CD14-positive monocyte (primary cell): ENCODE results near the gene GPR183. TPM values are rescaled to one million over a fixed set of nuclear protein-coding genes. Genes with fewer than 3 reads are reported as not detected.

Source experiments
- DNase-seq, 3 donors: peaks; one replicate each; pipeline ENCODE4 v3.0.0-alpha.2; 2011 to 2022
- H2AFZ ChIP-seq: 2 replicates; pipeline ENCODE4 v1.6.0; 2012; ENCODE audit warnings: mild to moderate bottlenecking, low read depth, low read length, inconsistent platforms; ENCODE audit not compliant: insufficient read depth, poor library complexity, severe bottlenecking
- H3K27ac ChIP-seq, 2 donors: 1 replicate in 1 of 2; 2 replicates in 1 of 2; pipeline ENCODE4 v1.5.1; 2012 to 2013; ENCODE audit warnings: low read length in 2 of 2, control low read depth in 1 of 2, inconsistent platforms in 1 of 2, low read depth in 1 of 2, mild to moderate bottlenecking in 1 of 2
- H3K27me3 ChIP-seq, 2 donors: one replicate each; pipeline versions ENCODE4 v1.6.0 to v1.6.1; 2011 to 2013; ENCODE audit warnings: low read length in 2 of 2; ENCODE audit not compliant: control insufficient read depth in 2 of 2, insufficient read depth in 2 of 2
- H3K36me3 ChIP-seq, 2 donors: replicated peaks in 1 of 2; 1 replicate in 1 of 2; 2 replicates in 1 of 2; pipeline versions ENCODE4 v1.5.1 to v1.6.1; 2012 to 2013; ENCODE audit warnings: low read length in 2 of 2, control low read depth in 1 of 2, inconsistent platforms in 1 of 2, mild to moderate bottlenecking in 1 of 2; ENCODE audit not compliant: insufficient read depth in 2 of 2, control insufficient read depth in 1 of 2
- H3K4me1 ChIP-seq, 2 donors: 1 replicate in 1 of 2; 2 replicates in 1 of 2; pipeline versions ENCODE4 v1.5.1 to v1.6.1; 2012 to 2013; ENCODE audit warnings: low read length in 2 of 2, control low read depth in 1 of 2, inconsistent platforms in 1 of 2, mild to moderate bottlenecking in 1 of 2, moderate library complexity in 1 of 2; ENCODE audit not compliant: insufficient read depth in 2 of 2, control insufficient read depth in 1 of 2
- H3K4me2 ChIP-seq: replicated peaks from 2 replicates; pipeline ENCODE3; 2012; ENCODE audit warnings: low read length, moderate library complexity, mild to moderate bottlenecking; ENCODE audit not compliant: poor library complexity, severe bottlenecking; ENCODE audit errors: extremely low read depth
- H3K4me3 ChIP-seq, 3 experiments: fragments of 200-600 bp in 1 of 3; sonication (generic) in 1 of 3; replicated peaks in 1 of 3; 1 replicate in 2 of 3; 2 replicates in 1 of 3; pipeline ENCODE4 v1.5.1; 2011 to 2013; ENCODE audit warnings: low read length in 3 of 3, mild to moderate bottlenecking in 3 of 3, control low read depth in 2 of 3, low read depth in 2 of 3, inconsistent platforms in 1 of 3, moderate library complexity in 1 of 3
- H3K79me2 ChIP-seq: 2 replicates; pipeline ENCODE4 v1.6.0; 2012; ENCODE audit warnings: mild to moderate bottlenecking, control low read depth, inconsistent platforms, low read length, moderate library complexity; ENCODE audit not compliant: insufficient read depth
- H3K9ac ChIP-seq: 2 replicates; pipeline ENCODE4 v1.6.0; 2017; ENCODE audit warnings: low read length, mild to moderate bottlenecking; ENCODE audit not compliant: insufficient read depth, poor library complexity, severe bottlenecking
- H3K9me3 ChIP-seq, 2 donors: replicated peaks in 1 of 2; 1 replicate in 1 of 2; 2 replicates in 1 of 2; pipeline versions ENCODE4 v1.5.1 to v1.6.1; 2012 to 2013; ENCODE audit warnings: low read length in 2 of 2, control low read depth in 1 of 2; ENCODE audit not compliant: control insufficient read depth in 1 of 2, insufficient read depth in 1 of 2
- H4K20me1 ChIP-seq: 2 replicates; pipeline ENCODE4 v1.6.0; 2012; ENCODE audit warnings: mild to moderate bottlenecking, low read length, control low read depth, moderate library complexity; ENCODE audit not compliant: insufficient read depth
- H3K27ac Mint-ChIP-seq, 7 donors: one replicate each; pipeline ENCODE4 v1.8.0; 2020; ENCODE audit warnings: mild to moderate bottlenecking in 7 of 7, mixed read lengths in 7 of 7, moderate library complexity in 6 of 7, inconsistent platforms in 2 of 7
- H3K27me3 Mint-ChIP-seq, 3 donors: one replicate each; pipeline ENCODE4 v1.8.0; 2021 to 2022; ENCODE audit warnings: low read depth in 3 of 3, mild to moderate bottlenecking in 3 of 3, mixed read lengths in 3 of 3, moderate library complexity in 3 of 3, inconsistent platforms in 1 of 3
- H3K36me3 Mint-ChIP-seq, 2 donors: one replicate each; pipeline ENCODE4 v1.8.0; 2020; ENCODE audit warnings: mixed read lengths in 2 of 2, inconsistent platforms in 1 of 2, mild to moderate bottlenecking in 1 of 2
- H3K4me1 Mint-ChIP-seq: one replicate; pipeline ENCODE4 v1.8.0; 2020; ENCODE audit warnings: mild to moderate bottlenecking, mixed read lengths
- H3K4me3 Mint-ChIP-seq, 2 donors: one replicate each; pipeline ENCODE4 v1.8.0; 2020; ENCODE audit warnings: mild to moderate bottlenecking in 2 of 2, mixed read lengths in 2 of 2, moderate library complexity in 1 of 2
- H3K9me3 Mint-ChIP-seq, 7 donors: one replicate each; pipeline ENCODE4 v1.8.0; 2020 to 2022; ENCODE audit warnings: mixed read lengths in 7 of 7, mild to moderate bottlenecking in 6 of 7, moderate library complexity in 6 of 7, inconsistent platforms in 2 of 7
- WGBS: methylation state at CpG from one replicate; pipeline ENCODE4 v1.1.5; 2013; ENCODE audit warnings: missing lambda C conversion rate; ENCODE audit not compliant: insufficient coverage; 5-methylcytosine and 5-hydroxymethylcytosine counted together
- intact Hi-C, 2 donors: fragments of 100-400 bp; cut with micrococcal nuclease; formaldehyde crosslinking; loops; one replicate each; pipeline versions ENCODE4 v1.15.0 to v1.15.1; 2023
- polyA plus RNA-seq, 3 donors: library from polyadenylated mRNA; depleted of rRNA in 1 of 3; unstranded in 2 of 3; stranded (reverse) in 1 of 3; fragments of 300-500 nt in 2 of 3; fragments of >200 nt in 1 of 3; fragmentation: Illumina TruSeq in 2 of 3; gene quantifications; 1 replicate in 2 of 3; 2 replicates in 1 of 3; pipeline ENCODE4 v1.2.3, GENCODE V29; 2012 to 2021
- TF ChIP-seq, protein P1 (sequence below): fragments of 200-600 bp; IDR thresholded peaks from one replicate; pipeline ENCODE4 v1.8.0; 2022; ENCODE audit warnings: antibody characterized with exemption, mild to moderate bottlenecking

The GPR183 gene
- polyA plus RNA-seq, 3 donors: 190 to 459 (median 288) TPM

DNA sequence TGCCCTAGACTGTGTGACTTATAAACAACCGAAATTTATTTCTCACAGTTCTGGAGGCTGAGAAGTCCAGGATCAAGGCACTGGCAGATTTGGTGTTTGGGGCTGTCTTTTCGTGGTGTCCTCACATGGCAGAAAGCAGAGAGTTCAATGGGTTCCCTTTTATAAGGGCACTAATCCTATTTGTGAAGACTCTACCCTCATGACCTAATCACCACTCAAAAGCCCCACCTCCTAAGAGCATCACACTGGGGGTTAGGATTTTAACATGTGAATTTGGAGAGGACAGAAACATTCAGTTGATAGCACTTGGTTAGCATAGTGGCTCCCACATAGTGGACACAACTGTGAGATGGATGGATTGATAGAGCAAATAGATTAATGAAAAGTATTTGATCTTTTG, 27.6 kb downstream of the GPR183 start:
- Mint-ChIP-seq H3K27me3 (peaks cover 0 to 2% (median 0%) of the 10 kb centered on the region in 3 donors), H3K4me1 (peaks cover 90% of the 10 kb centered on the region), H3K27ac (peak overlapping the region; percentile 98 to 100 (median 99)), H3K36me3 (peaks cover 49 to 53% of the 10 kb centered on the region in 2 donors), H3K4me3 (peak overlapping the region; percentile 54 to 80), H3K9me3 (peaks cover 0 to 2% (median 0%) of the 10 kb centered on the region in 7 donors)
- peak overlapping the region in 1 of 3 experiments; percentile 35 for H3K4me3 ChIP-seq
- H3K79me2 ChIP-seq: peaks cover 66% of the 10 kb centered on the region
- H3K27ac ChIP-seq: peak overlapping the region; percentile 85 to 98
- no peaks in the 10 kb centered on the region for H3K9me3 ChIP-seq
- peak; percentile 59 to 84 (median 66) for DNase-seq
- peaks cover 85 to 88% of the 10 kb centered on the region in 2 donors for H3K4me1 ChIP-seq
- no peak overlapping the region for H2AFZ ChIP-seq
- WGBS: no CpG with 5 or more reads among the region's 2 CpGs
- H3K4me2 ChIP-seq: peak overlapping the region; percentile 22
- H3K27me3 ChIP-seq: no peaks in the 10 kb centered on the region
- intact Hi-C loops: loop anchor here in 1 of 2 donors (2.0 to 10.0 kb wide), 2 partner anchors 33 to 95 kb away; no protein-coding TSS in a partner anchor
- H3K9ac ChIP-seq: peak overlapping the region; percentile 80
- H3K36me3 ChIP-seq: peaks cover 0 to 7% of the 10 kb centered on the region in 2 donors
- TF ChIP-seq, protein P1, sequence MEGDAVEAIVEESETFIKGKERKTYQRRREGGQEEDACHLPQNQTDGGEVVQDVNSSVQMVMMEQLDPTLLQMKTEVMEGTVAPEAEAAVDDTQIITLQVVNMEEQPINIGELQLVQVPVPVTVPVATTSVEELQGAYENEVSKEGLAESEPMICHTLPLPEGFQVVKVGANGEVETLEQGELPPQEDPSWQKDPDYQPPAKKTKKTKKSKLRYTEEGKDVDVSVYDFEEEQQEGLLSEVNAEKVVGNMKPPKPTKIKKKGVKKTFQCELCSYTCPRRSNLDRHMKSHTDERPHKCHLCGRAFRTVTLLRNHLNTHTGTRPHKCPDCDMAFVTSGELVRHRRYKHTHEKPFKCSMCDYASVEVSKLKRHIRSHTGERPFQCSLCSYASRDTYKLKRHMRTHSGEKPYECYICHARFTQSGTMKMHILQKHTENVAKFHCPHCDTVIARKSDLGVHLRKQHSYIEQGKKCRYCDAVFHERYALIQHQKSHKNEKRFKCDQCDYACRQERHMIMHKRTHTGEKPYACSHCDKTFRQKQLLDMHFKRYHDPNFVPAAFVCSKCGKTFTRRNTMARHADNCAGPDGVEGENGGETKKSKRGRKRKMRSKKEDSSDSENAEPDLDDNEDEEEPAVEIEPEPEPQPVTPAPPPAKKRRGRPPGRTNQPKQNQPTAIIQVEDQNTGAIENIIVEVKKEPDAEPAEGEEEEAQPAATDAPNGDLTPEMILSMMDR: no peak
- H4K20me1 ChIP-seq: no peaks in the 10 kb centered on the region

GRCh38 chr13:99278843-99279242, 28.4 kb downstream of the GPR183 start:
- H3K9me3 Mint-ChIP-seq: peaks cover 0 to 2% (median 0%) of the 10 kb centered on the region in 7 donors
- Histone ChIP-seq H3K4me2 (peak overlapping the region; percentile 22), H3K36me3 (peaks cover 0 to 7% of the 10 kb centered on the region in 2 donors), H2AFZ (no peak overlapping the region), H3K79me2 (peaks cover 66% of the 10 kb centered on the region), H3K9ac (no peak overlapping the region), H4K20me1 (no peaks in the 10 kb centered on the region), H3K27ac (peak overlapping the region in 1 of 2 donors; percentile 98), H3K27me3 (no peaks in the 10 kb centered on the region), H3K4me1 (peaks cover 77 to 80% of the 10 kb centered on the region in 2 donors), H3K9me3 (no peaks in the 10 kb centered on the region), H3K4me3 (peak overlapping the region in 1 of 3 experiments; percentile 35)
- peak overlapping the region; percentile 98 to 100 (median 99) for H3K27ac Mint-ChIP-seq
- TF ChIP-seq, protein P1: no peak
- H3K36me3 Mint-ChIP-seq: peaks cover 46 to 54% of the 10 kb centered on the region in 2 donors
- WGBS: 71% methylated on average over 1 of the region's 3 CpGs
- peaks cover 84% of the 10 kb centered on the region for H3K4me1 Mint-ChIP-seq
- peak overlapping the region in 1 of 2 donors; percentile 54 for H3K4me3 Mint-ChIP-seq
- peaks cover 0 to 2% (median 0%) of the 10 kb centered on the region in 3 donors for H3K27me3 Mint-ChIP-seq
- intact Hi-C loops: no loop called here
- DNase-seq: no peak
